SK-N-SH (cell line): ENCODE results near the gene CCDC28A. TPM values are rescaled to one million over a fixed set of nuclear protein-coding genes. Genes with fewer than 3 reads are reported as not detected.

ENCODE experiments used
- CTCF ChIA-PET: fragments of 300-600, 350-600 bp; formaldehyde crosslinking; extraction: SDS; loops from one replicate; lab custom pipeline; 2021; lab: Yijun Ruan, JAX
- POLR2A ChIA-PET: fragments of 350-600 bp; sonication (Branson Sonifier 250); formaldehyde crosslinking; extraction: SDS; loops from one replicate; lab custom pipeline; 2020; ENCODE audit warnings: antibody characterized with exemption, inconsistent platforms; lab: Yijun Ruan, JAX
- DNase-seq: peaks from one replicate; pipeline ENCODE4 v3.0.0; 2012
- H2AFZ ChIP-seq: fragments of 200-600 bp; sonication (generic); 2 replicates; pipeline ENCODE4 v1.8.1; 2016; ENCODE audit warnings: antibody characterized with exemption, mild to moderate bottlenecking, low read depth
- H3F3A ChIP-seq: fragments of 200-600 bp; sonication (generic); replicated peaks from 2 replicates; pipeline ENCODE3; 2016; ENCODE audit warnings: antibody characterized with exemption, mild to moderate bottlenecking; ENCODE audit not compliant: insufficient read depth
- H3K27ac ChIP-seq, 2 experiments: fragments of 200-500 bp in 1 of 2; fragments of 200-600 bp in 1 of 2; sonication (Bioruptor generic) in 1 of 2; sonication (generic), shearing (Covaris generic) in 1 of 2; 2 replicates each; pipeline versions ENCODE4 v1.5.1 to v1.6.1; 2014 to 2016; ENCODE audit warnings: low read depth in 2 of 2, inconsistent platforms in 1 of 2, low read length in 1 of 2, mild to moderate bottlenecking in 1 of 2, mixed read lengths in 1 of 2
- H3K27me3 ChIP-seq: fragments of 200-600 bp; sonication (generic), shearing (Covaris generic); 2 replicates; pipeline ENCODE4 v1.6.1; 2016; ENCODE audit warnings: mixed run types; ENCODE audit not compliant: insufficient read depth
- H3K36me3 ChIP-seq, 2 experiments: fragments of 200-500 bp in 1 of 2; fragments of 200-600 bp in 1 of 2; sonication (Bioruptor generic) in 1 of 2; sonication (generic) in 1 of 2; replicated peaks in 1 of 2; 2 replicates each; pipeline versions ENCODE3 to v1.5.1; 2014 to 2016; ENCODE audit warnings: low read length in 1 of 2, mild to moderate bottlenecking in 1 of 2; ENCODE audit not compliant: insufficient read depth in 2 of 2, control insufficient read depth in 1 of 2
- H3K4me1 ChIP-seq, 2 experiments: fragments of 200-500 bp in 1 of 2; fragments of 200-600 bp in 1 of 2; sonication (Bioruptor generic) in 1 of 2; sonication (generic), shearing (Covaris generic) in 1 of 2; 2 replicates each; pipeline versions ENCODE4 v1.5.1 to v1.6.1; 2014 to 2016; ENCODE audit warnings: low read depth in 1 of 2, low read length in 1 of 2, mixed run types in 1 of 2; ENCODE audit not compliant: insufficient read depth in 2 of 2, control insufficient read depth in 1 of 2
- H3K4me2 ChIP-seq: fragments of 200-600 bp; sonication (generic), shearing (Covaris generic); 2 replicates; pipeline ENCODE4 v1.6.1; 2017; ENCODE audit warnings: mixed run types
- H3K4me3 ChIP-seq, 2 experiments: fragments of 200-500 bp in 1 of 2; fragments of 200-600 bp in 1 of 2; sonication (Bioruptor generic) in 1 of 2; sonication (generic), shearing (Covaris generic) in 1 of 2; 2 replicates each; pipeline versions ENCODE4 v1.5.1 to v1.8.1; 2014 to 2016; ENCODE audit warnings: low read depth in 2 of 2, inconsistent platforms in 1 of 2, low read length in 1 of 2, mild to moderate bottlenecking in 1 of 2, mixed read lengths in 1 of 2, moderate library complexity in 1 of 2
- H3K79me2 ChIP-seq: fragments of 200-600 bp; sonication (generic); 2 replicates; pipeline ENCODE4 v1.8.1; 2017; ENCODE audit warnings: mild to moderate bottlenecking; ENCODE audit not compliant: insufficient read depth
- H3K9ac ChIP-seq: fragments of 200-600 bp; sonication (generic); 2 replicates; pipeline ENCODE4 v1.6.1; 2017; ENCODE audit warnings: mixed run types
- H3K9me2 ChIP-seq: fragments of 200-600 bp; sonication (generic); 2 replicates; pipeline ENCODE4 v1.6.1; 2017; ENCODE audit warnings: mixed run types
- H3K9me3 ChIP-seq: fragments of 200-600 bp; sonication (generic); 2 replicates; pipeline ENCODE4 v1.6.1; 2017; ENCODE audit warnings: mixed run types, mild to moderate bottlenecking, moderate library complexity
- H4K20me1 ChIP-seq: fragments of 200-600 bp; sonication (generic); 2 replicates; pipeline ENCODE4 v1.6.1; 2017; ENCODE audit warnings: mild to moderate bottlenecking, mixed run types; ENCODE audit not compliant: insufficient read depth
- CHD2 ChIP-seq: fragments of 150-350 bp; IDR thresholded peaks from 2 replicates; pipeline ENCODE4 v1.6.1; 2018; ENCODE audit warnings: low read length; ENCODE audit not compliant: partially characterized antibody
- EP300 ChIP-seq, 2 experiments: IDR thresholded peaks; 2 replicates each; pipeline versions ENCODE4 v1.4.0 to v1.6.1; 2012; ENCODE audit warnings: borderline replicate concordance in 1 of 2, low read depth in 1 of 2, low read length in 1 of 2
- FOSL2 ChIP-seq: IDR thresholded peaks from 2 replicates; pipeline ENCODE4 v1.4.0; 2012; ENCODE audit warnings: low read depth, mild to moderate bottlenecking, moderate library complexity, borderline replicate concordance
- FOXJ3 ChIP-seq: sonication (generic); formaldehyde crosslinking; IDR thresholded peaks from 2 replicates; pipeline ENCODE4 v1.5.1; 2020; ENCODE audit warnings: mild to moderate bottlenecking, missing genetic modification reagents
- GATA2 ChIP-seq: sonication (generic); formaldehyde crosslinking; IDR thresholded peaks from 2 replicates; pipeline ENCODE4 v1.5.0; 2020; ENCODE audit warnings: mild to moderate bottlenecking, missing genetic modification reagents
- MXI1 ChIP-seq: IDR thresholded peaks from 2 replicates; pipeline ENCODE4 v1.6.1; 2012; ENCODE audit warnings: mild to moderate bottlenecking, low read depth, low read length, improper control_type of control experiment
- NRF1 ChIP-seq: IDR thresholded peaks from 2 replicates; pipeline ENCODE4 v1.6.1; 2012; ENCODE audit warnings: low read depth, mild to moderate bottlenecking, low read length
- PBX3 ChIP-seq: IDR thresholded peaks from 2 replicates; pipeline ENCODE4; 2012
- RCOR1 ChIP-seq: fragments of 150-350 bp; IDR thresholded peaks from 2 replicates; pipeline ENCODE4 v1.6.1; 2017; ENCODE audit warnings: antibody characterized with exemption, low read length
- RFX5 ChIP-seq: IDR thresholded peaks from 2 replicates; pipeline ENCODE4 v1.6.1; 2012; ENCODE audit warnings: mild to moderate bottlenecking, improper control_type of control experiment, low read length
- SMC3 ChIP-seq: IDR thresholded peaks from 2 replicates; pipeline ENCODE4 v1.6.1; 2012; ENCODE audit warnings: low read depth, low read length, improper control_type of control experiment
- ZBTB33 ChIP-seq: IDR thresholded peaks from 2 replicates; pipeline ENCODE4 v1.4.0; 2012; ENCODE audit warnings: low read depth, borderline replicate concordance
- WGBS: methylation state at CpG from one replicate; pipeline ENCODE4 v1.1.6; 2017; ENCODE audit warnings: low lambda C conversion rate; 5-methylcytosine and 5-hydroxymethylcytosine counted together
- polyA plus RNA-seq, 3 experiments: library from polyadenylated mRNA; depleted of rRNA; stranded (reverse); fragments of >200 nt; gene quantifications; 2 replicates each; pipeline ENCODE4 v1.2.3, GENCODE V29; 2012
- TF ChIP-seq, protein P1 (sequence below): fragments of 150-350 bp; IDR thresholded peaks from 2 replicates; pipeline ENCODE4 v1.6.1; 2016; ENCODE audit warnings: mild to moderate bottlenecking, low read depth, low read length

The CCDC28A gene
- polyA plus RNA-seq, 1 of the 3 experiments (the other 2 are of a cell fraction), result 11.4 TPM

DNA sequence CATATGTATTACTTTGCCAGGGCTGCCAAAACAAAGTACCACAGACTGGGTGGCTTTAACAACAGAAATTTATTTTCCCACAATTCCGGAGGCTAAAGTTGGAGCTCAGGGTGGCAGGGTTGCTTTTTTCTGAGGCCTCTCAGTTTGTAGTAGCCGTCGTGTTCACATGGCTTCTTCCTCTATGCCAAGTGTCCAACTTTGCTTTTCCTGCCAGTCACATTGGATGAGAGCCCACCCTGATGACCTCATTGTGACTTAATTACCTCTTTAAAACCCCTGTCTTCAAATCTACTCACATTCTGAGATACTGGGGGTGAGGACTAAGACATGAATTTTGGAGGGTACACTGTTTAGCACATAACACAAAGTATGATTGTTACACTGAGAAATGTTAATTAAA lies 12.4 kb downstream of the CCDC28A start:
- H4K20me1 ChIP-seq, result no peaks in the 10 kb centered on the region
- no peak overlapping the region for H3K27ac ChIP-seq
- no peaks in the 10 kb centered on the region for H3K79me2 ChIP-seq
- no peak overlapping the region for H2AFZ ChIP-seq
- no peaks in the 10 kb centered on the region for H3F3A ChIP-seq
- CTCF ChIA-PET, result no interaction called here
- H3K4me1 ChIP-seq, result no peaks in the 10 kb centered on the region
- H3K27me3 ChIP-seq, result no peaks in the 10 kb centered on the region
- no peaks in the 10 kb centered on the region for H3K9me3 ChIP-seq
- 97% methylated on average over 3 of the region's 3 CpGs for WGBS
- no peak overlapping the region for H3K4me2 ChIP-seq
- peaks cover 12 to 24% of the 10 kb centered on the region in 2 experiments for H3K36me3 ChIP-seq
- no peak overlapping the region for H3K9ac ChIP-seq
- TF ChIP-seq, protein P1, sequence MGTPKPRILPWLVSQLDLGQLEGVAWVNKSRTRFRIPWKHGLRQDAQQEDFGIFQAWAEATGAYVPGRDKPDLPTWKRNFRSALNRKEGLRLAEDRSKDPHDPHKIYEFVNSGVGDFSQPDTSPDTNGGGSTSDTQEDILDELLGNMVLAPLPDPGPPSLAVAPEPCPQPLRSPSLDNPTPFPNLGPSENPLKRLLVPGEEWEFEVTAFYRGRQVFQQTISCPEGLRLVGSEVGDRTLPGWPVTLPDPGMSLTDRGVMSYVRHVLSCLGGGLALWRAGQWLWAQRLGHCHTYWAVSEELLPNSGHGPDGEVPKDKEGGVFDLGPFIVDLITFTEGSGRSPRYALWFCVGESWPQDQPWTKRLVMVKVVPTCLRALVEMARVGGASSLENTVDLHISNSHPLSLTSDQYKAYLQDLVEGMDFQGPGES, result no peak
- TF ChIP-seq CHD2 (no peak), RCOR1 (no peak)
- POLR2A ChIA-PET, result no interaction called here
- no peaks in the 10 kb centered on the region for H3K9me2 ChIP-seq
- DNase-seq, result no peak
- H3K4me3 ChIP-seq, result no peak overlapping the region

- Histone ChIP-seq H3F3A (no peaks in the 10 kb centered on the region), H3K27ac (no peak overlapping the region), H3K36me3 (peaks cover 11 to 12% of the 10 kb centered on the region in 2 experiments), H3K79me2 (no peaks in the 10 kb centered on the region), H3K4me1 (no peaks in the 10 kb centered on the region), H4K20me1 (no peaks in the 10 kb centered on the region), H3K27me3 (no peaks in the 10 kb centered on the region), H2AFZ (no peak overlapping the region), H3K9ac (no peak overlapping the region), H3K9me3 (no peaks in the 10 kb centered on the region), H3K4me3 (no peak overlapping the region), H3K4me2 (no peak overlapping the region), H3K9me2 (no peaks in the 10 kb centered on the region)
- ChIA-PET POLR2A (no interaction called here), CTCF (no interaction called here)
- WGBS, result 93% methylated on average over 1 of the region's 1 CpG
- TF ChIP-seq, protein P1, result no peak
- TF ChIP-seq RFX5 (no peak), ZBTB33 (no peak), PBX3 (no peak), SMC3 (no peak), NRF1 (no peak), EP300 (IDR thresholded peaks at IDR 0.05; ENCODE audit: borderline replicate concordance in 1 of 2, low read depth in 1 of 2, low read length in 1 of 2) (no peak), GATA2 (CRISPR knock-in tag) (no peak), FOSL2 (no peak), MXI1 (no peak), FOXJ3 (no peak)
- no peak for DNase-seq
These were observed 13.6 kb downstream of the CCDC28A start for GRCh38 chr6:138787138-138787537.
